ENCODE measurements around the gene SLC9A6. TPM values are rescaled to one million over a fixed set of nuclear protein-coding genes. Genes with fewer than 3 reads are reported as not detected.

SLC9A6 gene
- 6.9 TPM for polyA plus RNA-seq (2013, experiment 1 of 2)
- 6.7 TPM for polyA plus RNA-seq (2013, experiment 2 of 2)

DNA sequence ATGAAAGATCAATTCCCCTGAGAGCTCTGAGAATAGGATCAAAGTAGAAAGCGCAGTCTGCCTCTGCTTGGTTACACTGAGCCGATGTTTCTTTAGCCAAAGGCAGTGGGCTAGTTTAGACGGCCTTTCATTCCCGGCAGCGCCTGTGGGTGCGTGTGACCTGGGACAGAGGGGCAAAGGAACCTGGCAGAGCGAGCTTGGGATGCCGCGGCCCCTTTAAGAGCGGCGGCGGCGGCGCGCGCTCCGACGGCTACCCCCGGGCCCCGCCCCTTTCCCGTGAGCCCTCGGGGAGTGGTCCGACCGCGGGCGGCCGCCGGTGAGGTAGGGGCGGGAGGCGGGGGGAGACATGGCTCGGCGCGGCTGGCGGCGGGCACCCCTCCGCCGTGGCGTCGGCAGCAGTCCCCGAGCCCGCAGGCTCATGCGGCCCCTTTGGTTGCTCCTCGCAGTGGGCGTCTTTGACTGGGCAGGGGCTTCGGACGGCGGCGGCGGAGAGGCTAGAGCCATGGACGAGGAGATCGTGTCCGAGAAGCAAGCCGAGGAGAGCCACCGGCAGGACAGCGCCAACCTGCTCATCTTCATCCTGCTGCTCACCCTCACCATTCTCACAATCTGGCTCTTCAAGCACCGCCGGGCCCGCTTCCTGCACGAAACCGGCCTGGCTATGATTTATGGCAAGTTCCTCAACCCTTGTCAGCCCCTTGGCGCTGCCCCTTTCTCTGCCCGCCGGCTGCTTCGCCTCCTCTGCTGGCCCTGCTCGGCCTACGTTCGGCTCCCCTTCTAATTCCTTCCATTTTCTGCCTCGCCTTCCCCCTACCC lies at the start of gene SLC9A6:
Gene SLC9A6, plus strand, starts transcription at position 279 of the 816 bp plus-strand sequence. Its CDS starts 224 bp downstream, at position 503.
- Histone ChIP-seq H3K79me1 (ENCODE audit: low read length) (no peaks in the 10 kb centered on the region), H4K5ac (ENCODE audit: low read length) (no peak within 1 kb of the TSS), H3K9ac (ENCODE audit: low read length) (peak within 1 kb of the TSS; percentile 80), H3K27ac (ENCODE audit: low read depth, low read length) (peak within 1 kb of the TSS; percentile 57), H3K36me3 (ENCODE audit: control insufficient read depth, insufficient read depth, low read length) (no peaks in the 10 kb centered on the region), H3K79me2 (ENCODE audit: control insufficient read depth, insufficient read depth, low read length) (peaks cover 4% of the 10 kb centered on the region), H2AK5ac (ENCODE audit: low read length) (no peak within 1 kb of the TSS), H3K56ac (ENCODE audit: low read length) (peak within 1 kb of the TSS; percentile 93), H2BK15ac (replicated peaks; ENCODE audit: low read depth) (no peak within 1 kb of the TSS), H3K4me1 (ENCODE audit: control insufficient read depth, low read depth, low read length) (no peaks in the 10 kb centered on the region), H3K23ac (ENCODE audit: low read length) (no peak within 1 kb of the TSS), H3K18ac (ENCODE audit: low read length) (peak within 1 kb of the TSS; percentile 64), H3K4me3 (ENCODE audit: low read length) (peak within 1 kb of the TSS; percentile 80), H3K4ac (ENCODE audit: low read depth, low read length) (no peak within 1 kb of the TSS), H4K8ac (ENCODE audit: low read depth, low read length) (no peak within 1 kb of the TSS), H3K4me2 (ENCODE audit: low read length) (peak within 1 kb of the TSS; percentile 57), H2BK5ac (ENCODE audit: low read length) (no peak within 1 kb of the TSS), H2BK120ac (ENCODE audit: low read depth, low read length) (no peak within 1 kb of the TSS), H3K27me3 (ENCODE audit: insufficient read depth, low read length, poor library complexity) (no peaks in the 10 kb centered on the region)
- peak; percentile 69 for DNase-seq
- no CpG with 5 or more reads among the region's 68 CpGs for WGBS (ENCODE audit: extremely low coverage, insufficient coverage, low lambda C conversion rate)

DNA sequence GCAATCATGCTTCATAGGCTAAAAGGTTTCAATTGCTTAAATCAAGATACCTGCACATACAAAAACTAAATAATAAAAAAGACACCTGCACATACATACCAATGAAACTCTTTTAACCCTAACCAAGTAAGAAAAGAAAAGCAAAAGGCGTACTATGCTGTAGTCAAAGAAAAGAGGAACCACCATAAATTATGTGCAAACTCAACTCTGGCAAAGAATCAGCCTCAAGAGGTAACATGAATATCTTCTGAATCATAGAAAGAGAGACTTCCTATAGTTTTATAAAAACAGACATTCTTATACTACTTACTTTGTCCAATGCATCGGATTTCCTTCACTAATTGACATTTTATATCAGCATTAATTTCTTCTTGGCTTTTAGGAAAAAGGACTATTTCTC lies 40.7 kb upstream of the SLC9A6 start:
- no peak overlapping the region for H4K5ac ChIP-seq (ENCODE audit: low read length)
- no peak overlapping the region for H2AK5ac ChIP-seq (ENCODE audit: low read length)
- H3K27ac ChIP-seq (ENCODE audit: low read depth, low read length) = no peak overlapping the region
- H3K79me2 ChIP-seq (ENCODE audit: control insufficient read depth, insufficient read depth, low read length) = no peaks in the 10 kb centered on the region
- H3K56ac ChIP-seq (ENCODE audit: low read length) = no peak overlapping the region
- no peak overlapping the region for H3K9ac ChIP-seq (ENCODE audit: low read length)
- no peak overlapping the region for H3K4me3 ChIP-seq (ENCODE audit: low read length)
- no peaks in the 10 kb centered on the region for H3K79me1 ChIP-seq (ENCODE audit: low read length)
- no peaks in the 10 kb centered on the region for H3K27me3 ChIP-seq (ENCODE audit: insufficient read depth, low read length, poor library complexity)
- no peak overlapping the region for H3K4me2 ChIP-seq (ENCODE audit: low read length)
- no peak overlapping the region for H3K23ac ChIP-seq (ENCODE audit: low read length)
- no peak overlapping the region for H3K18ac ChIP-seq (ENCODE audit: low read length)
- DNase-seq = no peak
- no peak overlapping the region for H2BK120ac ChIP-seq (ENCODE audit: low read depth, low read length)
- no CpG with 5 or more reads among the region's 2 CpGs for WGBS (ENCODE audit: extremely low coverage, insufficient coverage, low lambda C conversion rate)
- no peak overlapping the region for H4K8ac ChIP-seq (ENCODE audit: low read depth, low read length)
- H2BK15ac ChIP-seq (replicated peaks; ENCODE audit: low read depth) = no peak overlapping the region
- H3K4me1 ChIP-seq (ENCODE audit: control insufficient read depth, low read depth, low read length) = no peaks in the 10 kb centered on the region
- H3K4ac ChIP-seq (ENCODE audit: low read depth, low read length) = no peak overlapping the region
- H2BK5ac ChIP-seq (ENCODE audit: low read length) = no peak overlapping the region
- H3K36me3 ChIP-seq (ENCODE audit: control insufficient read depth, insufficient read depth, low read length) = no peaks in the 10 kb centered on the region

DNA sequence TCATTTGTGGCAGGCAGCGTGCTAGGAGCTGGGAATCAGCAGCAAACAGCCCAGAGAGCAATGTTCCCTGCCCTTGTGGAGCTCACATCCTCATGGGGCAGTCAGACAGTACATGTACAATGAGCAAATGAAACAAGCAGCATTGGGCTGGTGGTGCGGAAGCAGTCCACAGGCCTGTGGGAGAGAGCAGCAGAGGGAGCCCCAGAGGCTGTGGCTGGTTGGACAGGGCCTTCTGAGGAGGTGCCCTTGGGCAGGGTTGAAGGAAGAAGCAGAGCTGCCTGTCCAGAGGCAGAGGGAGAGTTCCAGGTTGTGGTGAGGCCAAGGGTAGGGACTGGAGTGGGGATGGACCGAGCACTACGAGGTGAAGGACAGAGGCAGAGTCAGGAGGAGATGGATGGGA lies 33.9 kb upstream of the SLC9A6 start:
- Histone ChIP-seq H3K27me3 (ENCODE audit: insufficient read depth, low read length, poor library complexity) (no peaks in the 10 kb centered on the region), H2AK5ac (ENCODE audit: low read length) (no peak overlapping the region), H3K4ac (ENCODE audit: low read depth, low read length) (no peak overlapping the region), H3K36me3 (ENCODE audit: control insufficient read depth, insufficient read depth, low read length) (no peaks in the 10 kb centered on the region), H3K79me1 (ENCODE audit: low read length) (no peaks in the 10 kb centered on the region), H4K5ac (ENCODE audit: low read length) (no peak overlapping the region), H2BK15ac (replicated peaks; ENCODE audit: low read depth) (no peak overlapping the region), H3K23ac (ENCODE audit: low read length) (no peak overlapping the region), H4K8ac (ENCODE audit: low read depth, low read length) (no peak overlapping the region), H3K56ac (ENCODE audit: low read length) (no peak overlapping the region), H3K27ac (ENCODE audit: low read depth, low read length) (no peak overlapping the region), H3K18ac (ENCODE audit: low read length) (no peak overlapping the region), H3K4me2 (ENCODE audit: low read length) (no peak overlapping the region), H3K9ac (ENCODE audit: low read length) (no peak overlapping the region), H2BK5ac (ENCODE audit: low read length) (no peak overlapping the region), H3K79me2 (ENCODE audit: control insufficient read depth, insufficient read depth, low read length) (no peaks in the 10 kb centered on the region), H3K4me1 (ENCODE audit: control insufficient read depth, low read depth, low read length) (no peaks in the 10 kb centered on the region), H2BK120ac (ENCODE audit: low read depth, low read length) (no peak overlapping the region), H3K4me3 (ENCODE audit: low read length) (no peak overlapping the region)
- DNase-seq = no peak
- no CpG with 5 or more reads among the region's 4 CpGs for whole genome bisulfite sequencing (ENCODE audit: extremely low coverage, insufficient coverage, low lambda C conversion rate)

- Histone ChIP-seq H2BK5ac (ENCODE audit: low read length) (no peak overlapping the region), H3K18ac (ENCODE audit: low read length) (no peak overlapping the region), H3K79me2 (ENCODE audit: control insufficient read depth, insufficient read depth, low read length) (peaks cover 13% of the 10 kb centered on the region), H3K56ac (ENCODE audit: low read length) (peak overlapping the region; percentile 92), H3K27ac (ENCODE audit: low read depth, low read length) (no peak overlapping the region), H3K4me2 (ENCODE audit: low read length) (peak overlapping the region; percentile 85), H3K27me3 (ENCODE audit: insufficient read depth, low read length, poor library complexity) (no peaks in the 10 kb centered on the region), H3K23ac (ENCODE audit: low read length) (no peak overlapping the region), H2BK120ac (ENCODE audit: low read depth, low read length) (no peak overlapping the region), H3K4me3 (ENCODE audit: low read length) (peak overlapping the region; percentile 87), H2AK5ac (ENCODE audit: low read length) (no peak overlapping the region), H3K9ac (ENCODE audit: low read length) (peak overlapping the region; percentile 86), H4K8ac (ENCODE audit: low read depth, low read length) (no peak overlapping the region), H3K4ac (ENCODE audit: low read depth, low read length) (no peak overlapping the region), H3K36me3 (ENCODE audit: control insufficient read depth, insufficient read depth, low read length) (no peaks in the 10 kb centered on the region), H2BK15ac (replicated peaks; ENCODE audit: low read depth) (no peak overlapping the region), H3K79me1 (ENCODE audit: low read length) (no peaks in the 10 kb centered on the region), H3K4me1 (ENCODE audit: control insufficient read depth, low read depth, low read length) (no peaks in the 10 kb centered on the region), H4K5ac (ENCODE audit: low read length) (no peak overlapping the region)
- no peak for DNase-seq
- WGBS (ENCODE audit: extremely low coverage, insufficient coverage, low lambda C conversion rate) = no CpG with 5 or more reads among the region's 10 CpGs
These were observed 12.1 kb upstream of the SLC9A6 start for GRCh38 chrX:135973025-135973547.

- Histone ChIP-seq H2BK120ac (ENCODE audit: low read depth, low read length) (no peak within 1 kb of the TSS), H3K79me2 (ENCODE audit: control insufficient read depth, insufficient read depth, low read length) (peaks cover 13% of the 10 kb centered on the region), H3K27ac (ENCODE audit: low read depth, low read length) (peak within 1 kb of the TSS; percentile 81), H3K4me3 (ENCODE audit: low read length) (peak within 1 kb of the TSS; percentile 87), H3K9ac (ENCODE audit: low read length) (peak within 1 kb of the TSS; percentile 86), H2AK5ac (ENCODE audit: low read length) (no peak within 1 kb of the TSS), H3K79me1 (ENCODE audit: low read length) (no peaks in the 10 kb centered on the region), H3K36me3 (ENCODE audit: control insufficient read depth, insufficient read depth, low read length) (no peaks in the 10 kb centered on the region), H3K4ac (ENCODE audit: low read depth, low read length) (peak within 1 kb of the TSS; percentile 65), H3K18ac (ENCODE audit: low read length) (peak within 1 kb of the TSS; percentile 92), H4K8ac (ENCODE audit: low read depth, low read length) (no peak within 1 kb of the TSS), H3K56ac (ENCODE audit: low read length) (peak within 1 kb of the TSS; percentile 92), H4K5ac (ENCODE audit: low read length) (no peak within 1 kb of the TSS), H3K4me2 (ENCODE audit: low read length) (peak within 1 kb of the TSS; percentile 85), H3K27me3 (ENCODE audit: insufficient read depth, low read length, poor library complexity) (no peaks in the 10 kb centered on the region), H2BK5ac (ENCODE audit: low read length) (no peak within 1 kb of the TSS), H3K4me1 (ENCODE audit: control insufficient read depth, low read depth, low read length) (no peaks in the 10 kb centered on the region), H2BK15ac (replicated peaks; ENCODE audit: low read depth) (no peak within 1 kb of the TSS), H3K23ac (ENCODE audit: low read length) (no peak within 1 kb of the TSS)
- no CpG with 5 or more reads among the region's 65 CpGs for WGBS (ENCODE audit: extremely low coverage, insufficient coverage, low lambda C conversion rate)
- peak; percentile 89 for DNase-seq
These were observed 11.5 kb upstream of the SLC9A6 start, which contains the start of gene MMGT1 for GRCh38 chrX:135973548-135974278. Gene MMGT1 (minus strand): TSS chrX:135973988. CDS start chrX:135973675, 313 bp downstream.
